ENCODE measurements around the gene HIP1. TPM values are rescaled to one million over a fixed set of nuclear protein-coding genes. Genes with fewer than 3 reads are reported as not detected.

HIP1 gene
- total and polyA plus RNA-seq, 2 of the 13 experiments (the other 11 are each of a cell fraction or from before 2014, with no cell fraction given), result 4.5 to 6.2 TPM

DNA sequence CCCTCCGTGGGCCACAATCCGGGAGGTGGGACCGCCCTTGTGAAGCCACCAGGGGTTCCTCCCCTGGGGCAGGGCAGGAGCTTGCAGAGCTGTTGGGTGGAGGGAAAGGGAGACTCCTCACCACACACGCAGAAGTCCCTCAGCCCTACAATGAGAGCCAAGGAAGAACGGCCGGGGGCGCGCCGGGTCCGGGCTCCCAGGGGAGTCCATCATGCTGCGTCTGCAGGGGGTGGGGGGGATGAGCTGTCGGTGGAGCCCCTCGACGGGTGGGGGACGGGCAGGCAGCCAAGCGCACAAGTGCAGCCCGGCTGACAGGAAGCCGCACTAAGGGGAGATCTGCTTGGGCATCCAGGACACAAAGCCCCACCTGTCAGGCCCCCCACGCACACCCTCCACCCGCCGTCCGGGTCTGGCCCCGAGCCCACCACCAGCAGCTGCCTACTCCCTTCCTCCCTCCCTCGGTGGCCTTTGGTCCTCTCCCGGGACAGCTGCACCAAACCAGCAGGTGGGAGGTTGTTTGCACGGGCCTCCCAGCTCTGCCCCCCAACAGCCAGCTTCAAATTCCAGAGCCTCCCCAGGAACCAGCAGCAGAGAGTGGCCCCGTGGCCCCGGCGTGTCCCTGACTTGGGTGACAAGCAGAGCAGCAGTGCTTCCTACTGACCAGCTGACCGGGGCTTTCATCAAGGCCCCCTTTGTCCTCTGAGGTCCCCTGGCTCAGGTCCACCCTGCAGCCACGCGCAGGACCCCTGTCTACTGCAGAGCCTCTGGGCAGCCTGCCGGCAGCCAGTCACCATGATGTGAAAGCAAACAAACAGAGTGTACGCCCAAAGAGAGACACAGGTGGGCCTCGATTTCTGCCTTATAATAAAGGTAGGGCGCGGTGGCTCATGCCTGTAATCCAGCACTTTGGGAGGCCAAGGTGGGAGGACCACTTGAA is 50.3 kb downstream of the HIP1 start (continued):
- TF ChIP-seq ZSCAN29 (CRISPR knock-in tag; conservative IDR thresholded peaks at IDR 0.05), result peak; percentile 63
- TF ChIP-seq ZNF7 (CRISPR knock-in tag; IDR thresholded peaks at IDR 0.05), result no peak
- TF ChIP-seq RORA (CRISPR knock-in tag; IDR thresholded peaks at IDR 0.05), result no peak
- TF ChIP-seq KDM5A (IDR thresholded peaks at IDR 0.05; ENCODE audit: borderline replicate concordance, low read length), result no peak
- TF ChIP-seq RFX5 (IDR thresholded peaks at IDR 0.05; ENCODE audit: low read depth, low read length), result no peak
- no peak for TF ChIP-seq SNAPC2 (CRISPR knock-in tag; IDR thresholded peaks at IDR 0.05)
- TF ChIP-seq MAF1 (CRISPR knock-in tag; IDR thresholded peaks at IDR 0.05; ENCODE audit: borderline replicate concordance), result 0 out of 2 replicates have a peak, but pooled peaks have one; percentile 77
- TF ChIP-seq PTBP1 (IDR thresholded peaks at IDR 0.05; ENCODE audit: low read depth, low read length, poor library complexity, severe bottlenecking), result no peak
- no peak for TF ChIP-seq ZNF282 (IDR thresholded peaks at IDR 0.05; ENCODE audit: partially characterized antibody)
- no peak for TF ChIP-seq ZNF652 (CRISPR knock-in tag; IDR thresholded peaks at IDR 0.05; ENCODE audit: borderline replicate concordance, low read depth)
- TF ChIP-seq ZNF367 (CRISPR knock-in tag; IDR thresholded peaks at IDR 0.05; ENCODE audit: borderline replicate concordance), result no peak
- TF ChIP-seq MYC (CRISPR knock-in tag; IDR thresholded peaks at IDR 0.05; ENCODE audit: borderline replicate concordance), result peak; percentile 77
- TF ChIP-seq, protein P1, sequence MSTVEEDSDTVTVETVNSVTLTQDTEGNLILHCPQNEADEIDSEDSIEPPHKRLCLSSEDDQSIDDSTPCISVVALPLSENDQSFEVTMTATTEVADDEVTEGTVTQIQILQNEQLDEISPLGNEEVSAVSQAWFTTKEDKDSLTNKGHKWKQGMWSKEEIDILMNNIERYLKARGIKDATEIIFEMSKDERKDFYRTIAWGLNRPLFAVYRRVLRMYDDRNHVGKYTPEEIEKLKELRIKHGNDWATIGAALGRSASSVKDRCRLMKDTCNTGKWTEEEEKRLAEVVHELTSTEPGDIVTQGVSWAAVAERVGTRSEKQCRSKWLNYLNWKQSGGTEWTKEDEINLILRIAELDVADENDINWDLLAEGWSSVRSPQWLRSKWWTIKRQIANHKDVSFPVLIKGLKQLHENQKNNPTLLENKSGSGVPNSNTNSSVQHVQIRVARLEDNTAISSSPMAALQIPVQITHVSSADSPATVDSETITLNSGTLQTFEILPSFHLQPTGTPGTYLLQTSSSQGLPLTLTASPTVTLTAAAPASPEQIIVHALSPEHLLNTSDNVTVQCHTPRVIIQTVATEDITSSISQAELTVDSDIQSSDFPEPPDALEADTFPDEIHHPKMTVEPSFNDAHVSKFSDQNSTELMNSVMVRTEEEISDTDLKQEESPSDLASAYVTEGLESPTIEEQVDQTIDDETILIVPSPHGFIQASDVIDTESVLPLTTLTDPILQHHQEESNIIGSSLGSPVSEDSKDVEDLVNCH (CRISPR knock-in tag; IDR thresholded peaks at IDR 0.05), result no peak
- no peak for TF ChIP-seq EZH2 (conservative IDR thresholded peaks at IDR 0.05; ENCODE audit: low read depth, low read length)
- peak; percentile 23; the same call in 1 of the 2 replicates for TF ChIP-seq NFYC (CRISPR knock-in tag; IDR thresholded peaks at IDR 0.05)
- TF ChIP-seq, protein P2, sequence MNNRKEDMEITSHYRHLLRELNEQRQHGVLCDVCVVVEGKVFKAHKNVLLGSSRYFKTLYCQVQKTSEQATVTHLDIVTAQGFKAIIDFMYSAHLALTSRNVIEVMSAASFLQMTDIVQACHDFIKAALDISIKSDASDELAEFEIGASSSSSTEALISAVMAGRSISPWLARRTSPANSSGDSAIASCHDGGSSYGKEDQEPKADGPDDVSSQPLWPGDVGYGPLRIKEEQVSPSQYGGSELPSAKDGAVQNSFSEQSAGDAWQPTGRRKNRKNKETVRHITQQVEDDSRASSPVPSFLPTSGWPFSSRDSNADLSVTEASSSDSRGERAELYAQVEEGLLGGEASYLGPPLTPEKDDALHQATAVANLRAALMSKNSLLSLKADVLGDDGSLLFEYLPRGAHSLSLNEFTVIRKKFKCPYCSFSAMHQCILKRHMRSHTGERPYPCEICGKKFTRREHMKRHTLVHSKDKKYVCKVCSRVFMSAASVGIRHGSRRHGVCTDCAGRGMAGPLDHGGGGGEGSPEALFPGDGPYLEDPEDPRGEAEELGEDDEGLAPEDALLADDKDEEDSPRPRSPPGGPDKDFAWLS (CRISPR knock-in tag; IDR thresholded peaks at IDR 0.05; ENCODE audit: borderline replicate concordance), result no peak
- peak; percentile 82; the same call in 1 of the 2 replicates for TF ChIP-seq ZNF350 (CRISPR knock-in tag; IDR thresholded peaks at IDR 0.05; ENCODE audit: borderline replicate concordance, low read depth)
- TF ChIP-seq ZNF891 (CRISPR knock-in tag; IDR thresholded peaks at IDR 0.05), result no peak
- TF ChIP-seq, protein P3, sequence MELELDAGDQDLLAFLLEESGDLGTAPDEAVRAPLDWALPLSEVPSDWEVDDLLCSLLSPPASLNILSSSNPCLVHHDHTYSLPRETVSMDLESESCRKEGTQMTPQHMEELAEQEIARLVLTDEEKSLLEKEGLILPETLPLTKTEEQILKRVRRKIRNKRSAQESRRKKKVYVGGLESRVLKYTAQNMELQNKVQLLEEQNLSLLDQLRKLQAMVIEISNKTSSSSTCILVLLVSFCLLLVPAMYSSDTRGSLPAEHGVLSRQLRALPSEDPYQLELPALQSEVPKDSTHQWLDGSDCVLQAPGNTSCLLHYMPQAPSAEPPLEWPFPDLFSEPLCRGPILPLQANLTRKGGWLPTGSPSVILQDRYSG (CRISPR knock-in tag; IDR thresholded peaks at IDR 0.05), result peak; percentile 84
- peak; percentile 74 for TF ChIP-seq ELF1 (CRISPR knock-in tag; IDR thresholded peaks at IDR 0.05)
- TF ChIP-seq ZNF225 (CRISPR knock-in tag; IDR thresholded peaks at IDR 0.05), result no peak

Data from HepG2 (cell line).